ENCODE data around the gene HECTD1. TPM values are rescaled to one million over a fixed set of nuclear protein-coding genes. Genes with fewer than 3 reads are reported as not detected.

The HECTD1 gene
- total and polyA plus RNA-seq, 9 of the 15 experiments (the other 6 are each of a cell fraction or from before 2014, with no cell fraction given), result 27.9 to 111 (median 78.1) TPM

DNA sequence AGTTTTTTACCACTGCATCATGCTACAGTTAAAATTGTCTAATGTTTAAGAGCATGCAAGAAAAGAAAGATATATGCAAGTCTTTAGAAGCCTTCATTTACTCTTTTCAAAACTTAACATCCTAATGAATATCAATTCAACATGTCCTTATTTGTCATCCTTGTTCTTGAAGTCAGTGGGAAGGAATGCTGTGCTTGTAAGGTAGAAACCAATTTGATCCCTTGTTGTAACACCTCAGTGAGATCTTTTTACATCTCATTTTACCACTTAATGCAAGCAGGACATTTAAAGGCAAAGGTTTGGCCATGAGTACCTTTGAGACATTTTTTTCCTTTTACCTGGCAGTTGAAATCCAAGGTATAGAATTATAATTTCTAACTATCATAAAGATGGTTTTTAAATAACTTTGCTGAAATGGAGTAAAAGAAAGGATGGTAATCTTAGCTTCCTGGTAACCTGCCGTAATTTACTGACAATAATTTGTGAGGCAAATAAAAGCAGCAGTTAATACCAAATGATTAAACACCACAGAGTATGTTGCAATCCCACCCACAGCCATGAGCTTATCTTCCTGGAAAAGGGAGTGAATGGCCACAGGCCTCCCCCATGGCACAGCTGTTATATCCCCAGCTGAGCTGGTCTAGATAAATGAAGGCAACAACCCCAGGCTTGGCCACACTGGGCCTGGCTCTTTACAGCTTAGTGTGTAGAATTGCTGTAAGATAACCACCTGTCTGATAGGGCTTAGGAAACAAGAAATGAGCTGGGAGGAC is 148.3 kb downstream of the HECTD1 start (continued):
- TF ChIP-seq, protein P1, sequence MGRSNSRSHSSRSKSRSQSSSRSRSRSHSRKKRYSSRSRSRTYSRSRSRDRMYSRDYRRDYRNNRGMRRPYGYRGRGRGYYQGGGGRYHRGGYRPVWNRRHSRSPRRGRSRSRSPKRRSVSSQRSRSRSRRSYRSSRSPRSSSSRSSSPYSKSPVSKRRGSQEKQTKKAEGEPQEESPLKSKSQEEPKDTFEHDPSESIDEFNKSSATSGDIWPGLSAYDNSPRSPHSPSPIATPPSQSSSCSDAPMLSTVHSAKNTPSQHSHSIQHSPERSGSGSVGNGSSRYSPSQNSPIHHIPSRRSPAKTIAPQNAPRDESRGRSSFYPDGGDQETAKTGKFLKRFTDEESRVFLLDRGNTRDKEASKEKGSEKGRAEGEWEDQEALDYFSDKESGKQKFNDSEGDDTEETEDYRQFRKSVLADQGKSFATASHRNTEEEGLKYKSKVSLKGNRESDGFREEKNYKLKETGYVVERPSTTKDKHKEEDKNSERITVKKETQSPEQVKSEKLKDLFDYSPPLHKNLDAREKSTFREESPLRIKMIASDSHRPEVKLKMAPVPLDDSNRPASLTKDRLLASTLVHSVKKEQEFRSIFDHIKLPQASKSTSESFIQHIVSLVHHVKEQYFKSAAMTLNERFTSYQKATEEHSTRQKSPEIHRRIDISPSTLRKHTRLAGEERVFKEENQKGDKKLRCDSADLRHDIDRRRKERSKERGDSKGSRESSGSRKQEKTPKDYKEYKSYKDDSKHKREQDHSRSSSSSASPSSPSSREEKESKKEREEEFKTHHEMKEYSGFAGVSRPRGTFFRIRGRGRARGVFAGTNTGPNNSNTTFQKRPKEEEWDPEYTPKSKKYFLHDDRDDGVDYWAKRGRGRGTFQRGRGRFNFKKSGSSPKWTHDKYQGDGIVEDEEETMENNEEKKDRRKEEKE (IDR thresholded peaks at IDR 0.05; ENCODE audit: borderline replicate concordance in 1 of 2, control insufficient read depth in 1 of 2, low read depth in 2 of 2, low read length in 1 of 2), result no peak
- no peak for TF ChIP-seq NR4A1 (CRISPR knock-in tag; IDR thresholded peaks at IDR 0.05)
- TF ChIP-seq NR4A1 (tag; IDR thresholded peaks at IDR 0.05), result peak; percentile 89
- TF ChIP-seq NFIC (IDR thresholded peaks at IDR 0.05), result peak; percentile 97
- no peak for TF ChIP-seq MLX (CRISPR knock-in tag; conservative IDR thresholded peaks at IDR 0.05)
- peak in 1 of 2 experiments; percentile 38; a peak in 2 of 4 replicates for TF ChIP-seq FOXA3 (CRISPR knock-in tag; conservative IDR thresholded peaks at IDR 0.05 in 1 of 2, IDR thresholded peaks at IDR 0.05 in 1 of 2)
- TF ChIP-seq HEY1 (CRISPR knock-in tag; IDR thresholded peaks at IDR 0.05; ENCODE audit: borderline replicate concordance), result peak; percentile 85; the same call in 1 of the 2 replicates
- no peak for TF ChIP-seq HNRNPUL1 (IDR thresholded peaks at IDR 0.05; ENCODE audit: low read length)
- TF ChIP-seq, protein P2, sequence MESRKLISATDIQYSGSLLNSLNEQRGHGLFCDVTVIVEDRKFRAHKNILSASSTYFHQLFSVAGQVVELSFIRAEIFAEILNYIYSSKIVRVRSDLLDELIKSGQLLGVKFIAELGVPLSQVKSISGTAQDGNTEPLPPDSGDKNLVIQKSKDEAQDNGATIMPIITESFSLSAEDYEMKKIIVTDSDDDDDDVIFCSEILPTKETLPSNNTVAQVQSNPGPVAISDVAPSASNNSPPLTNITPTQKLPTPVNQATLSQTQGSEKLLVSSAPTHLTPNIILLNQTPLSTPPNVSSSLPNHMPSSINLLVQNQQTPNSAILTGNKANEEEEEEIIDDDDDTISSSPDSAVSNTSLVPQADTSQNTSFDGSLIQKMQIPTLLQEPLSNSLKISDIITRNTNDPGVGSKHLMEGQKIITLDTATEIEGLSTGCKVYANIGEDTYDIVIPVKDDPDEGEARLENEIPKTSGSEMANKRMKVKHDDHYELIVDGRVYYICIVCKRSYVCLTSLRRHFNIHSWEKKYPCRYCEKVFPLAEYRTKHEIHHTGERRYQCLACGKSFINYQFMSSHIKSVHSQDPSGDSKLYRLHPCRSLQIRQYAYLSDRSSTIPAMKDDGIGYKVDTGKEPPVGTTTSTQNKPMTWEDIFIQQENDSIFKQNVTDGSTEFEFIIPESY (CRISPR knock-in tag; IDR thresholded peaks at IDR 0.05), result peak; percentile 48; the same call in 1 of the 2 replicates
- no peak for TF ChIP-seq ZNF140 (CRISPR knock-in tag; IDR thresholded peaks at IDR 0.05)
- peak; percentile 90 for TF ChIP-seq KHSRP (IDR thresholded peaks at IDR 0.05)
- TF ChIP-seq HMBOX1 (IDR thresholded peaks at IDR 0.05), result peak; percentile 83
- no peak for TF ChIP-seq SREBF2 (CRISPR knock-in tag; IDR thresholded peaks at IDR 0.05)

Measured in K562 (cell line).